ENCODE results near the gene SLAIN1.

SLAIN1 gene

DNA sequence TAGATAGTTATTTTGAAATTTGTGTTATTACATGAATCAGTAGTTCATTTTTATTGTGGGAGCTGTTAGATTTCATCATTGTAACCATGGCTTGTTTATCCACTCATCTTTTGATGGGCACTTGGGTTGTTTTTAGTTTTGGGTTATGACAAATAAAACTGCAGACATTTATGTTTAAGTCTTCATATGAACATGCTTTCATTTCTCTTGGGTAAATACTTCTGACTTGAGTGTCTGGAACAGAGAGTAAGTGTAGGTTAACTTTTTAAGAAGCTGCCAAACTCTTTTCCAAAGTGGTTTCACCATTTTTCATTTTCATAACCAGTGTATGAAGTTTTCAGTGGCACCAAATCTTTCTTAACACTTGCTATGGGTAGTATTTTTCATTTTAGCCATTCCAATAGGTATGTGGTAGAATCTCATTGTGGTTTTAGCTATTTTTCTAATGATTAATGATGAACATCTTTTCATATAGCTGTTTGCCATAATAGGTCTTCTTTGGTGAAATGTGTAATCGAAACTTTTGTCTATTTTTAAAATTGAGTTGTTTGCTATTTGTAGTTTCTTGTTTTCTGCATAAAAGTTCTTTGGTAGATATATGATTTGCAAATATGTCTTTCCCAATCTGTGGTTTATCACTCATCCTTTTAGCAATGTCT, 17.9 kb downstream of the SLAIN1 start:
- no peak for DNase-seq

DNA sequence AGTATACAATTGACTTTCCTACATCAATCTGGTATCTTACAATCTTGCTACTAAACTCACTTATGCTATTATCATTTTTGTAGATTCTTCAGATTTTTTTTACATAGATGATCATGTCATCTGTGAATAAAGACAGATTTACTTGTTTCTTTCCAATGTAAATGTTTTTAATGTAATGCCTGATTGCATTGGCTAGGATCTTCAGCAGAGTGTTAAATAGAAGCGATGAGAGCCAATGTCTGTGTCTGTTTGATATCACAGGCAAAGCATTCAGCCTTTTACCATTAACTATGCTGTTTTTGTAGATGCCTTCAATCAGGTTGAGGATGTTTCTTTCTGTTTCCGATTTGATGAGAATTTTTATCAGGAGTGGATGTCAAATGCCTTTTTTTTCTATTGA, 19.2 kb downstream of the SLAIN1 start:
- no peak for DNase-seq

DNA sequence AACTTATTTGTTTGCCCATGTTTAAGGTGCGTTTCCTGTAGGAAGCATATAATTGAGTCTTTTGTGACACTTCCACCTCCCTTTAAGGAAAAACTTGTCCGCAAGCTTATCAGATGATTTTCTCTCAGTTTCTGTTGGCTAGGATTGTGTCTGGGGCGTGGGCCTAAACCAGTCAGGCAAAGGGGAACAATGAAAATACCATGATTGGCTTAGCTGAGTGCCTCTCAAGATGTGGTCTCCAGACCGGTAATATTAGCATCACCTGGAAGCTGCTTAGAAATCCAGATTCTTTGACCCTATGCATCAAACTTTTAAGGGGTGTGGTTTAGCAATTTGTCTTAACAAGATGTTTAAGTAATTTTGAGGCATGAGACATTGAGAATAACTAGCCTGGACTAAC, 20.0 kb downstream of the SLAIN1 start:
- DNase-seq = no peak

DNA sequence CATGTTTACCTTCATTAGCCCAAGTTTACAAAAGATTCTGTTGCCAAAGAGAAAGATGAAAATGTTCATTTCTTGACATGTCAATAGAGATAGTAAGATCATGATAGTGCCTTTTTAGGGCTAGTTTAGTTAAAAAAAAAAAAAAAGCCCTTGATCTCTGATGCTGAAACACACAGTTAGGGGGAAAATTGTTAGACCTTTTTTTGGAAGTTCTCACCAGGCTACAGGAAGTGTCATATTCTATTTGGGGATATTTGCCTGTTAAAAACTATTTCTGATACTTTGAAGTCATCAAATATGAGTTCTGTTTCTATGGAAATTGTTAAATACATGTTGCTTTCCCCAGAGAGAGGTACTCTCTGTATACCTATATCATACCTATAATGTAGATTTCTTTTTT, 21.6 kb downstream of the SLAIN1 start:
- DNase-seq = no peak

DNA sequence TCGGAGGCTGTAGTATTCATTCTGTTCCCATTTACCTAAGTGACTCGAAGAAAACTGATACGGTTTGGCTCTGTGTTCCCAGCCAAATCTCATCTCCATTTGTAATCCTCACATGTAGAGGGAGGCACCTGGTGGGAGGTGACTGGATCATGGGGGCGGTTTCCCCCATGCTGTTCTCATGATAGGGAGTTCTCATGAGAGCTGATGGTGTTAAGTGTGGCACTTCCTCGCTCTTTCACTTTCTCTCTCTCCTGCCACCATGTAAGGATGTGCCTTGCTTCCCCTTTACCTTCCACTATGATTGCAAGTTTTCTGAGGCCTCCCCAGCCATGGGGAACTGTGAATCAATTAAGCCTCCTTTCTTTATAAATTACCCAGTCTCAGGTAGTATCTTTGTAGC, 23.5 kb downstream of the SLAIN1 start:
- no peak for DNase-seq

DNA sequence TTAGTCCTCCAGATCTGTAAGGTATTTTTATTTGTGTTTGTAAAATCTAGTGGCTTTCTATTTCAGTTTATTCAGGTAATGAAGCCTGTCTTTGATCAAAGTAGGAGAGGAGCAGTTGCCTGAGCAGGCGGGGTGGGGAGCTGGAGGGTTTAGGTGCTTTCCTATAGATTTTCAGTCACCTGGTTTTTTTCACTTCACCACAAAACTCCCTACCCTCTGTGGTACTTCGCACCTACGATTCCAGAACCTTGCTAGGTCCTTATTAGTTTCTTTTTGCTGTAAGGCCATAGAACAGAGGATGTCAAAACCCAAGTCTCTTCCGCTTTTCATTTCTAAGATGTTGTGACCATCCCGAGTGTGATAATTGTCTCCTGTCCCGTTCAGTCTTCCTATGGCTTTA, 26.6 kb downstream of the SLAIN1 start:
- no peak for DNase-seq

DNA sequence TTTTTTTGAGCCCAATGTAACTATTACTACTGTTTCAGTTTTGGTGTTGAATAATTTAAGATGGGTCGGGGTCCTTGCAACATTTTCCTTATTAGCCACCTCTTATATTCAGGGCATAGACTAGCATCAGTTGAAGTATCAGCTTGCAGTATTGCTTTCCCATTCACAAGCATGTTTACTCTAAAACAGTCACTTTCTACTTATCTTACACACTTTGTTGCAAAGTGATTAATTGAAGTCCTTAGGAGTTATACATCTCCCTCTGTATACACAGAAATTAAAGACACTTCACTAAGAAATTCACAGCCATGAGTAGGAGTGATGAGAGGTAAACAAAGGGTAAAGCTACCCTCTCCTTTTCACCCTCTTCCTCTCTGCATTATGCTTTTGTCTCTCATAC, 27.6 kb downstream of the SLAIN1 start:
- DNase-seq = no peak

DNA sequence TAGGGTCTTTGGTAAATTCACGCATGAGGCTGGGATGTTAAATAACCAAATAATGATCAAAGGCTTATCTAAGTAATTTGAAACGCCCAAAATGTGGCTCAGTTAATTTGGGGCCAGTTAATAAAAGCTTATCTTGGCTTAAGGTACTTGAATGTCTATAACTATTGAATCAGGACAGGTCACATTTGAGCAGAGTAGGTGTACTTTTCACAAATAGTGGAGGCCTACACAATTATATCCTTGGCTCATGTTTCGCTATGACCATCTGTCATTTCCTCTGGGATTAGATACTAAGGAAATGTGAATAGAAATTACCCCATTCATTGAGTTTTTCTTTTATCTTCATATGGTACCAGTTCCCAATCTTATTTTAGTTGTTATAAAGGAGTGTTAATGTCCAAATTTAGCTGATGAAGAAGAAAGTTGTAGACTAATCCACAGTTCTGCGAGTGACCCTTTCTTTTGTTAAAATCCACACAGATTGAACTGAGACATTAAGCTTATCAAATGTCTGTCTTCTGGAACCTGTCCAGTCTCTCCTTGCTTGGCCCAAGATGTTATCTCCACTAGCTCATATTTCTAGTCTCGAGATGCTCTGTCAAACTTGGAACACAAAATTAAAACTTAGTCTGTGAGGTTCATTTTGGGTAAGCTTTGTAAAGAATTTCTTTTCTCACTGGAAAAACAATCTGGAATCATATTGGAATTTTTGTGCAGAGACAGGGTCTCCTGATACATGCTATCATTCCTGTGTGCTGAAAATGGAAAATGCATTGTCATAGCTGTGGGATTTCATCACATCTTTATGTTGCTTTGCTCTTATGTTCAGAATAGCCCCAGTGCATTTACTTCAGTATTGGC, 31.0 kb downstream of the SLAIN1 start:
- DNase-seq = no peak

DNA sequence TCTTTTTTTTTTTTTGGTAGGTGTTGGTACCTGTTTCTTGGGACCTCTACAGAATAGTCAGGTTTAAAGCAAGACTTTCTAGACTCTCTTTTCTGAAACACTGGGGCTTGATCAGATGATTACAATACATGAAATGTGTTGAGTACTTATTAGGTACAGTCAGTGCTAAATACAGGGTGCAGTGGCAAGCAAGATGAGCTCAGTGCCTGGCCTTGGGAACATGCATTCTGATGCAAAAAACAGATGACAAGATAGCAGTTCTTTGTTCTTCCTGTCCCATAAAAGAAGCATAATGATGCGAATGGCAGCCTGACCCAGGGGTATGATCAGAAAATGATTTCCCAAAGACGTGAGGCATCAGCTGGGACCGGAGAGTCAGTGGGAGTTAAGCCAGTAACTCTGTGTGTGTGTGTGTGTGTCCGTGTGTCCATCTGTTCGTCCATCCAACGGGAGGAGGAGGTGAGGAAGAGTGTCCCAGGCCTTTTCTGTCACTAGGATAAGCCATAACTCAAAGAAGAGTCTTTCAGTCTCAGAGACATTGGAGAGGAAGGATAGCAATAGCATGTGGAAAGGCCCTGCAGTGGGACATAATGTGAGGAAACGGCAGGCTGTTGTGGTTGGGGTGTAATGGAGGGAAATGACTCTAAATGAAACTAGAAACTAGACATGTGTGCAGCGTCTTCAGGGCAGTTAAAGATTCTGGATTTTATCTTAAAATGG, 32.2 kb downstream of the SLAIN1 start:
- DNase-seq = no peak

DNA sequence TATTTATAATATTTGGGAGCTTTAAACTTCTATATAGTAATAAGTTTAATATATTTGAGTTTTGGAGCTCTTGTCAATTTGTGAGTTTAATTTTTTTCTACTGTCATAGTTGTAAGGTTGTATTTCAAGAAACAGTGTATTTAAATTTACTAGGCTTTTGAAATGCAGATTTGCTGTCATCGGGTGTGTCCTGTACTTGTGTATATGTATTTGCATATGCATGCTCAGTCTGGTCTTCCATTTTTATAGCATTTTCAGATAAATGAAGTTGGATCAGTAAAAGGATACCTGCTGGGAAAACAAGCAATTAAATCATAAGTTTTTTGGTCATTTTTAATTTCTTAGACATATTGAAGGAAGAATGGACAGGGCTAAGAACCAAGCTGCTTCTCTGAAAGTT, 33.1 kb downstream of the SLAIN1 start:
- DNase-seq = no peak

DNA sequence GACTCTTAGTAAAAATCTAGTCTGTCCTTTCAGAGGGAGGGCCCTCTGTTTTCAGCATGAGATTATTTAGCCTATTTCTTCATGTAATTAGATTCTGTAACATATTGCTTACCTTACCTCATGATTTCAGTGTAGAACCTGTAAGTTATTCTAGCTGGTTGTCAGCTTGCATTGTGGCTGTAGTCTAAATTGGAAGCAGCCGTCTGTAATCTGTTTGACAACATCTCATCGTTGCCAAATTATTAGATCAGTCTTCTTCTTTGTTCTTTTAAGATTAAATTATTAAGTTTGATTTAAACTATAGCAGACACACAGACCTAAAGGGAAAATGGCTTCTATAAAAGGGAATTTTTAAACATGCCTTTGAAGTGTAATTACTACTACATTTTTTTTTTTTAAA, 34.8 kb downstream of the SLAIN1 start:
- no peak for DNase-seq

DNA sequence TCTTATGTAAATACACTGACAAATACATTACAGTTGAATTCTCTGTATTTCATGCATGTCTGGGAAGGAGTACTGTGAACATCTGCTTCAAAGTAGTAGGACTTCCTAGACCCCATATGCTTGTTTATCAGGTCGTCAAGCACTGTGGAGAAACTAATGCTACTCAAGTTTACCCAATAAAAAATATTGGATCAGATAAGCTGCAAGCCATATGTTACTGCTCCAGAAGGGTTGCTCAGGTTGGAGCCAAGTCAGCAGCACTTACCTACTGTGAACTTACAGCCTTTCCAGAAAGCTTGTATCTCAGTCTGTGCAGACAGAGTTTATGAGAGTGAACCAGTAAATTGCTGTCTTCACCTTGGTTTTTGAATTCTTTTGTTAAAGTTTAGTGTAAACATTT, 36.2 kb downstream of the SLAIN1 start:
- no peak for DNase-seq

DNA sequence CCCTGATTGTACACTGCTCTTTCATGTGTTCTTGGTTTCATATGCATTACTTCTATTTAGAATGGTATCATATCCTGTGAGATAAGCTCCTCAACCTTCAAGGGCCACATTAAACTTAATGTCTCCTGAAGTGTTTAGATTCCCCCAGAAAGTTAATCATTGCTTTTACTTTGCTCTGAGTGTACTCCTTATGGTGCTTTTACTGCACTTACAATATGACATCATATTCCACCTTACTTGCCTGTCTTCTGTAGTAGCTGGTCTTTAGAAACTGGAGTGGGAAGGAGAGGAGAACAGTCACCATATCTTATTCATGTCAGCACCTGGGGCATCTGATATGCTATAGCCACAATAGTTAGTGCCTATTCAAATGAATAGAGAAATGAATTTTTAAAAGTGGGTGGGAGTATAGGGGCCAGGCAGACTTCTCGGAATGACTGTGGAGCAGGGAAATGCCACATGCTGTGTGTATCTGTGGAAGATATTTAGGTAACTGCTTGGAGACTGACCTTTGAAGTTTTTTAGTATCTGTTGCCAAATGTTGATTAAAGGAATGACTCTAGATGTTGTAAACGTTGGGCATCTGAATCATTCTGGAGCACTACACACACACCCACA, 40.2 kb downstream of the SLAIN1 start:
- no peak for DNase-seq

DNA sequence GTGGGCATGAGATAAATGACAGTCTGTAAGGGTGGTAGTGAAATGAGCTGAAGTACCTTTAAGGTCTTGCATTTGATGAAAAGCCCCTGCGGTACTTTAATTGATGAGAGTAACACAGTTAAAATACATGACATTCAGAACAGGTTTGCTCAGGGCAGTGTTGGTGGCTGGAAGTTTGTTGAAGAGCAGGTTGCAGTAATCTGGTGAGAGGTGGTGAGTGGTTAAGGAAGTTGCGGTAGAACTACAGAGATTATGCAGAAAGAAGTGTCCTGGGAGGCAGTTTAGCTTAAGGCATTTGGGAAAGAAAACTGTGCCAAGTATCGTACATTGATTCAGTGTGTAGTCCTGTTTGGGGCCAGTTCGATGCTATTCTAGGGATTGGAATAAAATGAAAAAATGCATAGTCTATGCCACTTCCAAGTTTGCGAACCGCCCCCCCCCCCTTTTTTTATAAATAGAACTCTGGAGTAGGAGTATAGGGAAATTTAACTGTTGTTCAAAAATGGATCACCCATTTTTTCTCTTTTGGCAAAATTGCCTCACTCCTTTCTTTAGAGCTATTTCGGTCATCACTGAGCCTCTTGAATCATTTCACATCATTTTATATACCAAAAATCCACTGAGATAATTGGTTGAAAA, 42.7 kb downstream of the SLAIN1 start:
- no peak for DNase-seq

DNA sequence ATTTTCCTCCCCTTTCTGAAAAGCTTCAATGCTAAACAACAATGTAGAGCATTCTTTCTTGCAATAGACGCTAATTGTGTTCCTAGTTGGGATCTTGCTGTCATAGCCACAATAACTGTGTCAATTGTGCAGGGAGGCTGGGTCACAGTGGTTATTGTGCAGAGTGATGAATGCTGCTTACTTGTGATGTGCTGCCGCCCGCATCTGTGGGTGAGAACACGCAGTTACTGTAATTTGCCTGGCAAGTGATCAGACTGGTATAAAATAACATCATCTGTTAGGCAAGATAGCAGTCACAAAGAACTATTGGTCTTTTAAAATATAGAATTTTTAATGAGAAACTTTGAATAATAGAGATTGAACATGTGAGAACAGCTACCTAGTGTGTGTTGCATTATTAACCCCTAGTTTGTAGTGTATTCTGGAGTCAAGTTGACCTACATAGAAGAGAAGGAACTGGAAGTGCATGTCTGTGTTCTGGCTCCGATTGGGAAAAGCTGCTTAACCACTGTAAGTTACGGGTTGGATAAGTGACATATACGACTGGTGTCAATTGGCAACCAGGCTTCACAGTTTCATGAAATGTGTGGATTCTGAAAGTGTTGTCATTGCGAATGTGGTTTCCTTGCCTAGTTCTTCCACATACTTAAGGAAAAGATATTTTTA, 43.6 kb downstream of the SLAIN1 start:
- no peak for DNase-seq

DNA sequence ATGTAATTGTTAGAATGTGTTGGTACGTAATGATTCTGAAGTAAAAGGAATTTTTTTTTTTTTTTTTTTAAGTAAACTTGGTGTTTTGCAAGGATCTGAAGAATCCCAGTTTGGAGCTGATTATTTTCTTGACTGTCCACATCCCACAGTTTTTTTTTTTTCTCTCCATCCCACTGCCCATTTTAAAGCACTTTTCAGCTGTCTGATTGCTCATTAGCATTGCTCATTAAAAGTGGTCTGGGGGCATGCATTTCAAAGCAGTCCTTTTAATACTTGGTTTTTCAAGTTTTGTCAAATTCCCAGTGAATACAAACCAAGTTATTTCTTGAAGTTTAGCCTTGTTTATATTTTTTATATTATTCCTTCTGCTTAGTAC, 44.1 kb downstream of the SLAIN1 start:
- DNase-seq = no peak

DNA sequence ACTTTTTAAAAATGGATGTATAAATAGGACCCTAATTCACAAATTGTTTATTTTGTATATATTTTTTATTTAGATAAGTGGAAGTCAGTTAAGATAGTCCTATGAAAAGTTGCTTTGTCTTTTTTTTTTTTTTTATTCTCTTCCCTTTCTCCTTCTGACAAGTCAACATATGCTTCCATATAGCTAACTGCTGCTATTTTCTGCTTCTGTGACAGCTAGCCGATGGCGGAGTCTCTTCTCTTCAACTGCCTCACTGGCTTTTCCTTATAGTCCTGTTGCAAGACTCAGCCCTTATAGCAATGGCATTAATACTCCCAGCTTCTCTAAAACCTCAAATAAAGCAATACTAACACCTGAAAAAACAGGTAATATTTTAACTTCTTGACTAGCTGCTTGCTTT, 45.3 kb downstream of the SLAIN1 start:
- no peak for DNase-seq

DNA sequence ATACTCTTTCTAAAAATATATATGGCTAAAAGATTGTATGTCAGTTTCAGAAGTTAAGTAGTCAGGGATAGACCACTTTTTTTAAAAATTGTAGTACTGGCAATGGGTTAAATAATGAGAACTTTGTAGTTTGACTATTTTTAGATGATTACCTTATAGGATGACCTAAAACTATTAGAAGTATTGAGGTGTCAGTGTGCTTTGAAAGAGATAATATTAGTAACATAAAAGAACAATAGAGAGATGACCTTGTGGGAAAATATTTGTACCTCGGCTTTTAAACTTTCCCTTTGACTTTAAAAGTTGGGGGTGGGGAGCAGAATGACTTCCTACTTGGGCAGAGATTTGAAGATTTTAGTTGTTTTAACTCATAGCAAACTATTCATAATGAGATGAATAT, 48.3 kb downstream of the SLAIN1 start:
- no peak for DNase-seq

DNA sequence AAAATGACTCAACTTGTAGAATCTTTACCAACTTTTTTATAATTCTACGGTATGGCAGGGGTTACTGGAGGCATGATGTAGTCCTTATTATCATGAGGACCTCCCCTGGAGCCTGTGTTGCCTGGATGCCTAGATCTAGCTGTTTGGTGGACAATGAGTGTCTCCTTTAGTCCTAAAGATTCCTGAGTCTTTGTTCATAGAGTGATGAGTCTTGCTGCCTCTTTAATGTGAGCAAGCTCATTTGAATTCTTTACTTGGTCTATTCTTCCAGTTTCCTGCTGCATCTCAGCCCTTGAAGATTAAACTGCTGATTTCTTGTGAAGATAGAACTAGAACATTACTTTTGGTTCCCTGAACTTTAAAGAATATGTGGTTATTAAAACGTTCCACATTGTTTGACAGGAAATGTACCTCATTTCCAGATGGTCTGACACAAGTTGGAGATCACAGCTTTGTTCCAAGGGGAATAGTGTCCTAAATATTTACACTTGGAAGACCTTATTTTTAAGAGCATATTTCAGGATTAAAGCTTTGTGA, 51.9 kb downstream of the SLAIN1 start:
- DNase-seq = no peak

DNA sequence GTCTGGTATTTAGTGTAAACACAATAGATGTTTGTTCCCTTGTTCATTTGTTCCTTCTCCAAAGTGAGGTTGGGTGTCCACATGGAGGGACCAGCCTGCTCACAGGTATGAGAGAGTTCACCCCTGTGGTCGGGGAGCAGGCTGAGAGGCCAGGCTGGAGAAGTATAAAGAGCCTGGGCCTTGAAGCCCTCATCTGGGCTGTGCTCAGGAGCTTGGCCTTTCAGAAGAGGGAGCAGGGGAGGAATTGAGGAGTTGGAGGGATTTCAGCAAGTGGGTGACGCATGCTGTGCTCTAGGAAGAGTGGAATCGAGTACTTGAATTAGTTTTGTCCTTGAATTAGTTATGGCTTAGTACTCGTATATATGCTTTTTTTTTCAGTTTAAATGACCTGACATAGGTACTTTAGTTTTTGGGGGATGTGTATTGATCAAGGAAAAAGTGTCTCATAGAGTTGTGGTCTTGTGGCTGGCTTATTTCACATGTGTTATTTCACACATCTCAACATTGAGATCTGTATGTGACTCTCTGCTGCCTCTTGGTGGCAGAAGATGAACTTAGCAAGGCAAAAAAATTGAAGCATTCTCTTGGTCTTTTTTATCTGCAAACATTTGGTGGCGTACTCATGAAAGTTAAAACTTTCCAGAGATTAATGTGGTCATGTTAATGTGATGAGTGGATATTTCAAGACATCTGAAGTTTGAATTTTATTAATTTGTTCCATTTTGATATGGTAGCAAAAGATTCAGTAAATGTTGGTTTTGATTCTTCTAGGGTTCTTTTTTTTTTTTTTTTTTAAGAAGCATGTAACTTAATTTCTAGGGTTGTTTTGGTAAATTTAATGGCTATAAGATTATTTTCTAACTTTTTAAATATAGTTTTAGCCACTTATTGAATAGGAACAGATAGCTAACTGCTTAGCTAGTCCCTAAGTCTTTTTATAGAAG, 54.3 kb downstream of the SLAIN1 start:
- DNase-seq = no peak

DNA sequence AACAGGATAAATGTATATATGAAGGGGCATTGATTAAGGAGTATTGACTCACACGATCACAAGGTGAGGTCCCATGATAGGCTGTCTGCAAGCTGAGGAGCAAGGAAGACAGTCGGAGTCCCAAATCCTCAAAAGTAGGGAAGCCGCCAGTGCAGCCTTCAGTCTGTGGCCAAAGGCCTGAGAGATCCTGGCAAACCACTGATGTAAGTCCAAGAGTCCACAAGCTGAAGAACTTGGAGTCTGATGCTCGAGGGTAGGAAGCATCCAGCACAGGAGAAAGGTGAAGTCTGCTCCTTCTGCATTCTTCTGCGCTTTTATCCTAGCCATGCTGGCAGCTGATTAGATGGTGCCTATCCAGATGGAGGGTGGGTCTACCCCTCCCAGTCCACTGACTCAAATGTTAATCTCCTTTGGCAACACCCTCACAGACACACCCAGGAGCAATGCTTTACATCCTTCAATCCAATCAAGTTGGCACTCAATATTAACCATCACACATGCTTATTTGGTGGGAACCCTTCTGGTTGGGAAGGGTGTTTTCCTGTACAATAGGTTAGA, 55.1 kb downstream of the SLAIN1 start:
- DNase-seq = no peak

Data from bone marrow (tissue), 2 donors.